Endothelial cell of umbilical vein (primary cell): ENCODE results near the gene P2RY2. TPM values are rescaled to one million over a fixed set of nuclear protein-coding genes. Genes with fewer than 3 reads are reported as not detected.

Experiments
- BruUV-seq: library from RNA; stranded (reverse); fragments of 400-500 nt; replicated peaks from 2 replicates; lab custom pipeline; 2021; lab: Mats Ljungman, UMichigan
- CTCF ChIA-PET: fragments of 300-600, 350-600 bp; sonication (Branson Sonifier 250); formaldehyde crosslinking; loops from one replicate; lab custom pipeline; 2021; ENCODE audit warnings: antibody characterized with exemption, inconsistent platforms; lab: Charles Lee
- POLR2A ChIA-PET: fragments of 300-600, 350-600 bp; sonication (Branson Sonifier 250); formaldehyde crosslinking; loops from one replicate; lab custom pipeline; 2021; ENCODE audit warnings: antibody characterized with exemption, inconsistent platforms; lab: Charles Lee
- DNase-seq: peaks from one replicate; pipeline ENCODE4 v3.0.0-alpha.2; 2011; ENCODE audit warnings: low read depth, low spot score
- FAIRE-seq: peaks from 2 replicates; lab custom pipeline; 2011; peaks lifted over from hg19 to GRCh38; lab: Jason Lieb, UNC
- H2AFZ ChIP-seq: 2 replicates; pipeline ENCODE4 v1.6.0; 2012; ENCODE audit warnings: low read depth, low read length, control low read depth, inconsistent platforms
- H3K27ac ChIP-seq: 2 replicates; pipeline ENCODE4 v1.5.1; 2011; ENCODE audit warnings: low read depth, mild to moderate bottlenecking, control low read depth, low read length, moderate library complexity; ENCODE audit not compliant: insufficient read depth
- H3K27me3 ChIP-seq, 2 experiments: 2 replicates each; pipeline versions ENCODE4 v1.6.0 to v1.6.1; 2011; ENCODE audit warnings: low read length in 2 of 2, mixed read lengths in 1 of 2; ENCODE audit not compliant: control insufficient read depth in 2 of 2, insufficient read depth in 2 of 2
- H3K36me3 ChIP-seq, 2 experiments: 2 replicates in 1 of 2; 3 replicates in 1 of 2; pipeline ENCODE4 v1.5.1; 2011; ENCODE audit warnings: low read length in 2 of 2, mild to moderate bottlenecking in 1 of 2, moderate library complexity in 1 of 2; ENCODE audit not compliant: control insufficient read depth in 2 of 2, insufficient read depth in 2 of 2; ENCODE audit errors: extremely low read depth in 1 of 2
- H3K4me1 ChIP-seq: 3 replicates; pipeline ENCODE4 v1.5.1; 2011; ENCODE audit warnings: mild to moderate bottlenecking, low read length; ENCODE audit not compliant: control insufficient read depth, insufficient read depth; ENCODE audit errors: extremely low read depth
- H3K4me2 ChIP-seq: 2 replicates; pipeline ENCODE4 v1.6.1; 2011; ENCODE audit warnings: low read length, control low read depth, mixed read lengths; ENCODE audit not compliant: insufficient read depth
- H3K4me3 ChIP-seq, 3 experiments: fragments of 200-600 bp in 1 of 3; sonication (generic), shearing (Covaris generic) in 1 of 3; replicated peaks in 1 of 3; 2 replicates each; pipeline ENCODE4 v1.5.1; 2011 to 2016; ENCODE audit warnings: control low read depth in 3 of 3, low read length in 3 of 3, mild to moderate bottlenecking in 2 of 3, inconsistent platforms in 1 of 3, low read depth in 1 of 3, moderate library complexity in 1 of 3; ENCODE audit not compliant: insufficient read depth in 1 of 3
- H3K79me2 ChIP-seq: 2 replicates; pipeline ENCODE4 v1.6.0; 2012; ENCODE audit warnings: low read length, inconsistent platforms; ENCODE audit not compliant: control insufficient read depth, insufficient read depth
- H3K9ac ChIP-seq: replicated peaks from 2 replicates; pipeline ENCODE3; 2011; ENCODE audit warnings: low read length, control low read depth; ENCODE audit not compliant: insufficient read depth; ENCODE audit errors: extremely low read depth
- H3K9me1 ChIP-seq: replicated peaks from 3 replicates; pipeline ENCODE4 v1.6.0; 2011; ENCODE audit warnings: mild to moderate bottlenecking, low read length; ENCODE audit not compliant: control insufficient read depth, insufficient read depth; ENCODE audit errors: extremely low read depth
- H3K9me3 ChIP-seq: replicated peaks from 2 replicates; pipeline ENCODE4 v1.5.1; 2012; ENCODE audit warnings: low read length, inconsistent platforms; ENCODE audit not compliant: control insufficient read depth, insufficient read depth
- H4K20me1 ChIP-seq: replicated peaks from 2 replicates; pipeline ENCODE3; 2011; ENCODE audit warnings: mild to moderate bottlenecking, low read length; ENCODE audit not compliant: control insufficient read depth, insufficient read depth; ENCODE audit errors: extremely low read depth
- CTCF ChIP-seq, 2 donors: IDR thresholded peaks; 1 replicate in 1 of 2; 2 replicates in 1 of 2; pipeline ENCODE4 v1.5.1; 2011; ENCODE audit warnings: low read length in 2 of 2, mild to moderate bottlenecking in 2 of 2, moderate library complexity in 2 of 2, control low read depth in 1 of 2, inconsistent platforms in 1 of 2, low read depth in 1 of 2; ENCODE audit not compliant: insufficient read depth in 1 of 2; ENCODE audit errors: extremely low read depth in 1 of 2
- EZH2 ChIP-seq: IDR thresholded peaks from 2 replicates; pipeline ENCODE4 v1.6.1; 2012; ENCODE audit warnings: borderline replicate concordance, low read depth, mild to moderate bottlenecking, moderate library complexity, low read length, inconsistent platforms; ENCODE audit not compliant: severe bottlenecking
- FOS ChIP-seq: IDR thresholded peaks from 2 replicates; pipeline ENCODE4 v1.6.1; 2011; ENCODE audit warnings: mild to moderate bottlenecking, low read length, moderate library complexity, borderline replicate concordance; ENCODE audit not compliant: insufficient read depth
- GATA2 ChIP-seq: IDR thresholded peaks from 2 replicates; pipeline ENCODE4 v1.7.0; 2011; ENCODE audit warnings: low read depth, mild to moderate bottlenecking, moderate library complexity, mixed read lengths, low read length; ENCODE audit not compliant: insufficient read length, insufficient read depth
- JUN ChIP-seq: IDR thresholded peaks from 2 replicates; pipeline ENCODE4 v1.6.1; 2011; ENCODE audit warnings: borderline replicate concordance, low read depth; ENCODE audit not compliant: insufficient read length, insufficient read depth
- MYC ChIP-seq: IDR thresholded peaks from one replicate; pipeline ENCODE4 v1.6.1; 2011; ENCODE audit warnings: mild to moderate bottlenecking, low read depth, low read length
- POLR2A ChIP-seq: IDR thresholded peaks from 2 replicates; pipeline ENCODE4 v1.6.1; 2012; ENCODE audit warnings: low read depth, mild to moderate bottlenecking, control low read depth, low read length
- POLR2AphosphoS5 ChIP-seq: IDR thresholded peaks from 2 replicates; pipeline ENCODE4 v1.6.1; 2012; ENCODE audit warnings: low read depth, mild to moderate bottlenecking, control low read depth, low read length, moderate library complexity; ENCODE audit not compliant: insufficient read depth
- dilution Hi-C: fragments of 300-500 bp; cut with MboI; formaldehyde crosslinking; loops from one replicate; pipeline ENCODE4 v1.15.0; 2019; ENCODE audit warnings: low sequenced_read_pairs; ENCODE audit not compliant: extremely low pct_ligation_motif_present
- intact Hi-C: fragments of 100-400 bp; cut with micrococcal nuclease; formaldehyde crosslinking; loops from one replicate; pipeline ENCODE4 v1.10.0; 2022
- polyA plus RNA-seq, 4 experiments: library from polyadenylated mRNA; depleted of rRNA in 3 of 4; stranded (reverse) in 3 of 4; unstranded in 1 of 4; fragments of >200 nt; gene quantifications; 2 replicates each; pipeline versions ENCODE4 v1.2.1 to v1.2.3, GENCODE V29; 2011 to 2012; ENCODE audit warnings: missing spikeins in 1 of 4
- total RNA-seq: library from RNA; stranded (reverse); gene quantifications from 2 replicates; pipeline ENCODE4 v1.2.3, GENCODE V29; 2021
- TF ChIP-seq, protein P1 (sequence below): IDR thresholded peaks from 2 replicates; pipeline ENCODE4 v1.6.1; 2011; ENCODE audit not compliant: insufficient read depth, insufficient read length

Gene P2RY2
- total and polyA plus RNA-seq, 2 donors (not counting 3 experiments of a cell fraction or from before 2014, with no cell fraction given), result 4.8 to 5.6 TPM

DNA sequence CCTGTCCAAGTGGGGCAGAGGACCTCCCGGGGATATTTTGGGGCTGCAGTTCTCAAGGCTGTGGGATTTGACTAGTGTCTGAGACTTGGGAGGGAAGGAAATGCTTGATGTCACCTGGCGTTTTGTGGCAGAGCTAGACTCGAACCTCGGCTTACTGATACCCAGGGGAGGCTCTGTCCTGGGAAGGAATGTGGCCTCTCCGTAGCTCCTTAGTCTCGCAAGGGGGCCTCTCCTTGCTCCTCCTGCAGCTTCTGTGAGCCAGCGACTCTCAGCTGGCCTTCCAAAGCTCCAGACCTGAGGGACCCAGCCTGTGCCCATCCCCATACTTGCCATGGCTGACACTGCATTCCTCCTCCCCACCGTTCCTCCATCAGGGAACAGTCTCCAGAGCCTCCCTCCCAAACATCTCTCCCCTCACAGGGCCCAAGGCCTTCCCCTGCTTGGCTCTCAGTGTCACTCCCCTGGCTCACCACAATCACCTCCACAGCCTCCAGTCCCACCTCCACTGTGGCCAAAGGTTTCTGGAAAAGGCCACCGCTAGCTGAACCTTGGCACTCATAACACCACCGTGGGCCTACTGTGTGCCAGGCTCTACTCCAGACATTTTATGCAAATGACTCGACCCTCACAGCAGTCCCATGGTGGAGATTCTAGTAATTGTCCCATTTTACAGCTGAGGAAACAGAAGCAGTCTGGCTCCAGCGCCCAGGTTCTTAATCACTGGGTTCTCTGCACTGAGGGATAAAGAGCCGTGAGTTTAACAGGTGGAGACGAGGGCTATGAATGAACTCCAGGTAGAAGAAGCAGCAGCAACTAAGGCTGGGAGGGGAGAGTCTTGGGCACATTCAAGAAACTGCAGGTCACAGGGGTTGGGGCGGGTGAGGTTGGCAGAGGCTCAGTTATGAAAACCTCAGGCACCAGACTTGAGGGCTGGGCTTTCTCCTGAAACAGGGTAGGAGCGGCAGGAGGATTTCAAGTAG, 12.1 kb downstream of the P2RY2 start:
- Histone ChIP-seq H3K27ac (no peak overlapping the region), H3K79me2 (no peaks in the 10 kb centered on the region), H3K4me3 (no peak overlapping the region), H2AFZ (peak overlapping the region; percentile 15), H4K20me1 (no peaks in the 10 kb centered on the region), H3K9me1 (no peaks in the 10 kb centered on the region), H3K36me3 (no peaks in the 10 kb centered on the region), H3K4me1 (no peaks in the 10 kb centered on the region), H3K27me3 (no peaks in the 10 kb centered on the region), H3K9me3 (no peaks in the 10 kb centered on the region), H3K9ac (no peak overlapping the region), H3K4me2 (no peak overlapping the region)
- TF ChIP-seq POLR2A (no peak), FOS (no peak), JUN (no peak), MYC (no peak), CTCF (IDR thresholded peaks at IDR 0.05; ENCODE audit: extremely low read depth in 1 of 2, insufficient read depth in 1 of 2, low read depth in 1 of 2, low read length in 2 of 2) (no peak), GATA2 (no peak), EZH2 (no peak), POLR2AphosphoS5 (no peak)
- TF ChIP-seq, protein P1, sequence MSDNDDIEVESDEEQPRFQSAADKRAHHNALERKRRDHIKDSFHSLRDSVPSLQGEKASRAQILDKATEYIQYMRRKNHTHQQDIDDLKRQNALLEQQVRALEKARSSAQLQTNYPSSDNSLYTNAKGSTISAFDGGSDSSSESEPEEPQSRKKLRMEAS, result no peak
- BruUV-seq, result no TSS peak
- POLR2A ChIA-PET, result no interaction called here
- CTCF ChIA-PET, result interaction anchor here (1.4 kb wide), 2 partner anchors 12 to 52 kb away, joined by 3 to 5 read pairs; no protein-coding TSS in a partner anchor
- DNase-seq, result no peak
- intact Hi-C loops, result no loop called here
- no peak for FAIRE-seq
- dilution Hi-C loops, result no loop called here
